Motor neuron (in vitro differentiated cells): ENCODE data around the gene LDB2. TPM values are rescaled to one million over a fixed set of nuclear protein-coding genes. Genes with fewer than 3 reads are reported as not detected.
A peak's percentile ranks its signal among the peaks of the same experiment; 100 is the strongest.

Experiments used
- ATAC-seq, 8 experiments: fragments of 200-7000 bp; cut with Tn5 transposase; replicated peaks in 6 of 8; 2 replicates each; pipeline ENCODE4 v1.8.0; 2021; ENCODE audit warnings: mild to moderate bottlenecking in 8 of 8, moderate library complexity in 8 of 8
- H3K27ac ChIP-seq, 2 donors: fragments of 250-450 bp; sonication (Bioruptor Pico); 2 replicates each; pipeline ENCODE4 v1.9.0; 2021; ENCODE audit warnings: antibody characterized with exemption in 2 of 2, mild to moderate bottlenecking in 2 of 2, moderate library complexity in 1 of 2
- H3K4me1 ChIP-seq, 2 donors: fragments of 250-450 bp; sonication (Bioruptor Pico); replicated peaks in 1 of 2; 2 replicates each; pipeline ENCODE4 v1.6.1; 2021; ENCODE audit warnings: antibody characterized with exemption in 2 of 2, mild to moderate bottlenecking in 2 of 2, moderate library complexity in 1 of 2
- H3K4me3 ChIP-seq, 5 donors: fragments of 250-450 bp; sonication (Bioruptor Pico); 2 replicates each; pipeline ENCODE4 v1.9.0; 2021; ENCODE audit warnings: antibody characterized with exemption in 5 of 5, mild to moderate bottlenecking in 5 of 5, moderate library complexity in 4 of 5
- WGBS, 10 experiments: fragments of 450-650 bp; shearing (Covaris generic); methylation state at CpG; one replicate each; pipeline ENCODE4 v1.0.0; 2022; 5-methylcytosine and 5-hydroxymethylcytosine counted together
- in situ Hi-C, 9 experiments: fragments of 400-800 bp; cut with MboI; loops; one replicate each; pipeline ENCODE4 v1.15.0; 2021; ENCODE audit warnings: low sequenced_read_pairs in 9 of 9, low pct_unique_long_range_greater_than_20kb in 2 of 9; ENCODE audit not compliant: unreplicated experiment in 9 of 9
- total RNA-seq, 8 experiments: library from RNA; unstranded; fragments of 300-600 nt; gene quantifications; 2 replicates each; pipeline versions ENCODE4 v1.2.3 to v1.2.4, GENCODE V29; 2022

Gene LDB2
- total RNA-seq, 8 experiments from 2014 or later, result 5.8 to 107 (median 20.9) TPM

GRCh38 chr4:16715482-16715881 lies 183.0 kb downstream of the LDB2 start:
- no peak for ATAC-seq
- no peaks in the 10 kb centered on the region for H3K4me1 ChIP-seq
- no peak overlapping the region for H3K27ac ChIP-seq
- no peak overlapping the region for H3K4me3 ChIP-seq
- in situ Hi-C loops, result no loop called here
- 40 to 100% (median 85%) methylated on average over 1 to 2 of the region's 2 CpGs; no CpG with 5 or more reads in 1 of the 10 experiments for WGBS, 10 experiments

- 89 to 100% (median 94%) methylated on average over 1 of the region's 1 CpG; no CpG with 5 or more reads in 6 of the 10 experiments for WGBS, 10 experiments
Observed at GRCh38 chr4:16714191-16714590, 184.3 kb downstream of the LDB2 start.

DNA sequence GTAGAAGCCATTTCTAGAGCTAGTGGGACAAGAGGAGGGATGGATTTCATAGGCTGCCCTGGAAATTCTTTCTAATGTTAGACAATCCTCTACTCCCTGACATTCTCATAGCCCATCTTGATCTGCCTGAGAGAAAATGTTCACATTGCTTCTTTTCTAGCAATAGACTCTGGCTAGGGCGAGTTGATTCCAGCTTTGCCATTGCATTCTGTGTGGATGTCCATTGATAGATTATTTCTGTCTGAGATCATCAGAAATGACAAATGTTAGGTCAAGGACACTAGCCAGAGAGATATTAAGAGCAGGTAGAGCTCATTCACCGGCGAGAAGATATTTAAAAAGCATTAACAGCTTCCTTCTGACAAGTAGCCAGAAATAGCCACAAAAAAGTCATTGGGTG lies 184.7 kb downstream of the LDB2 start:
- Histone ChIP-seq H3K27ac (no peak overlapping the region), H3K4me3 (no peak overlapping the region), H3K4me1 (no peaks in the 10 kb centered on the region)
- WGBS, 10 experiments, result 60 to 100% (median 90%) methylated on average over 1 to 3 of the region's 3 CpGs; no CpG with 5 or more reads in 2 of the 10 experiments
- in situ Hi-C loops, result no loop called here
- peak in 2 of 8 experiments; percentile 54 to 56 for ATAC-seq

More at GRCh38 chr4:16714191-16714590, 184.3 kb downstream of the LDB2 start:
- no peak for ATAC-seq
- H3K4me1 ChIP-seq, result no peaks in the 10 kb centered on the region
- in situ Hi-C loops, result no loop called here
- no peak overlapping the region for H3K27ac ChIP-seq
- no peak overlapping the region for H3K4me3 ChIP-seq

- ATAC-seq, result no peak
Observed at GRCh38 chr4:16713271-16713670, 185.2 kb downstream of the LDB2 start.

GRCh38 chr4:16710198-16710597 lies 188.2 kb downstream of the LDB2 start:
- Histone ChIP-seq H3K27ac (no peak overlapping the region), H3K4me3 (no peak overlapping the region), H3K4me1 (no peaks in the 10 kb centered on the region)
- no peak for ATAC-seq
- 40 to 92% (median 65%) methylated on average over 2 to 3 of the region's 3 CpGs; no CpG with 5 or more reads in 2 of the 10 experiments for WGBS, 10 experiments
- in situ Hi-C loops, result no loop called here

More at GRCh38 chr4:16713271-16713670, 185.2 kb downstream of the LDB2 start:
- in situ Hi-C loops, result no loop called here
- no peak overlapping the region for H3K4me3 ChIP-seq
- H3K4me1 ChIP-seq, result no peaks in the 10 kb centered on the region
- no peak overlapping the region for H3K27ac ChIP-seq

DNA sequence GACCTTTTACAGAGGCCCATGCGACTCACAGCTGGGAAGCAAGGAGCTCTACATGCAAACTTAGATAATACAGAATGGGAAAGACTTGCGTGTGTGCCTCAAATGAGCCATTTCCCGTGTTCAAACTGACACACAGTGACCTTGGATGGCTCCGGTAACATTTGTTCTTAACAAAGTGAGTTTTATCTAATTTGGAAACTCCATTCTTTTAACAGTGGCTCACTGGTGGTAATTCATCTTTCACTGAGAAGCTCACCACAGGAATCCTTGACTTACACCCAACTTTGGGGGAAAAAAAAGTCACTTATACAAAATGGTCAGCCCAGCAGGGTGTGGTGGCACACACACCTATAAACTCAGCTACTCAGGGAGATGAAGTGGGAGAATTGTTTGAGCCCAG lies 190.6 kb downstream of the LDB2 start:
- in situ Hi-C loops, result no loop called here
- Histone ChIP-seq H3K4me1 (no peaks in the 10 kb centered on the region), H3K27ac (no peak overlapping the region), H3K4me3 (no peak overlapping the region)
- ATAC-seq, result no peak
- WGBS, 10 experiments, result 40 to 100% (median 90%) methylated on average over 1 to 4 of the region's 4 CpGs; no CpG with 5 or more reads in 1 of the 10 experiments

- no peak for ATAC-seq
- WGBS, 10 experiments, result 38 to 100% (median 92%) methylated on average over 1 to 6 of the region's 6 CpGs; no CpG with 5 or more reads in 1 of the 10 experiments
Observed at GRCh38 chr4:16706251-16706650, 192.2 kb downstream of the LDB2 start.

GRCh38 chr4:16705341-16705740 lies 193.1 kb downstream of the LDB2 start:
- H3K27ac ChIP-seq, result no peak overlapping the region
- no peak overlapping the region for H3K4me3 ChIP-seq
- no peaks in the 10 kb centered on the region for H3K4me1 ChIP-seq
- peak in 2 of 8 experiments; percentile 41 to 42 for ATAC-seq
- in situ Hi-C loops, result no loop called here
- whole genome bisulfite sequencing, 10 experiments, result 68 to 100% (median 86%) methylated on average over 1 to 3 of the region's 3 CpGs; no CpG with 5 or more reads in 3 of the 10 experiments

More at GRCh38 chr4:16706251-16706650, 192.2 kb downstream of the LDB2 start:
- H3K27ac ChIP-seq, result no peak overlapping the region
- no peak overlapping the region for H3K4me3 ChIP-seq
- H3K4me1 ChIP-seq, result no peaks in the 10 kb centered on the region
- in situ Hi-C loops, result no loop called here

- no peak for ATAC-seq
- Histone ChIP-seq H3K4me1 (no peaks in the 10 kb centered on the region), H3K4me3 (no peak overlapping the region), H3K27ac (no peak overlapping the region)
- WGBS, 10 experiments, result 40 to 100% (median 85%) methylated on average over 1 to 2 of the region's 2 CpGs
- in situ Hi-C loops, result no loop called here
Observed at GRCh38 chr4:16704489-16704888, 194.0 kb downstream of the LDB2 start.

- no peaks in the 10 kb centered on the region for H3K4me1 ChIP-seq
- 86 to 100% (median 100%) methylated on average over 1 of the region's 1 CpG; no CpG with 5 or more reads in 5 of the 10 experiments for WGBS, 10 experiments
- in situ Hi-C loops, result no loop called here
- no peak overlapping the region for H3K4me3 ChIP-seq
- H3K27ac ChIP-seq, result no peak overlapping the region
- ATAC-seq, result no peak
Observed at GRCh38 chr4:16695896-16696295, 202.5 kb downstream of the LDB2 start.

DNA sequence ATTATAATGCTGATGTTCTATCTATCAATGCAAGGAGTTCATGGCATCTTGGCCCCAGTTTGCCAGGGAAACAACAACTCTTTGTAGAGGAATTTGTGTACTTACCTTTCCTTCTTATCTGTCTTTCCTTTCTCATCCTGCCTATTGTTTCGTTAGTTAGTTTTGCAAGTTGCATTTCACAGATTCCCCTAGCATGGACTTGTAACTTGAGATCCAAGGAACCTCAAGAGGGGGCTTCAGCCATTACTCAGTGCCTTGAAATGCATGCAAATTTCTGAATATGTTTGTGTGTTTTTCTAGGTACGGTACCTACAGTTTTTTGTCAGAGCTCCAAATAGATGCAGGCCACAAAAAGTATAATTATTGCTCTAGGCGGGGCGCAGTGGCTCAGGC lies 203.6 kb downstream of the LDB2 start:
- Histone ChIP-seq H3K4me3 (no peak overlapping the region), H3K27ac (no peak overlapping the region), H3K4me1 (no peaks in the 10 kb centered on the region)
- 44 to 100% (median 89%) methylated on average over 1 to 3 of the region's 4 CpGs for WGBS, 10 experiments
- no peak for ATAC-seq
- in situ Hi-C loops, result no loop called here

GRCh38 chr4:16694173-16694883 lies 204.1 kb downstream of the LDB2 start:
- WGBS, 10 experiments, result 63 to 100% (median 78%) methylated on average over 2 to 10 of the region's 13 CpGs; no CpG with 5 or more reads in 1 of the 10 experiments
- in situ Hi-C loops, result no loop called here
- Histone ChIP-seq H3K27ac (no peak overlapping the region), H3K4me3 (no peak overlapping the region), H3K4me1 (no peaks in the 10 kb centered on the region)
- ATAC-seq, result no peak

DNA sequence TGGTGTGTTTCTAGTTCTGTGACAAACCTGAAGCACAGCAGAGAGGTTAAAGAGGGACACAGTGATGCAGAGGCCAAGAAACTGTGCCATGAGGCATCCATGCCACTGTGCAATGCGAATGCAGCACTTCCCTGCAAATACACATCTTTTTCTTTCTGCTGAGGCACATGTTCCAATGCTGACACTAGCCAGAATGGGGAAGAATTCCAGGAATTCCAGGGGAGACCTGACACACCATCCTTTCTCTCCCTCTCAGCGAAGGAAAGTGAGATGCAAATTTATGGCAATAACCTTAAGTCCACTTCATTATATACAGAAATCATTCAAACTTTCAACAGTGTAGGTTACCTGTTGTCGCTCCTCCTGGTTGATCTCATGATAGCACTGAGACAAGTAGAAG lies 204.8 kb downstream of the LDB2 start:
- Histone ChIP-seq H3K4me1 (no peaks in the 10 kb centered on the region), H3K27ac (no peak overlapping the region), H3K4me3 (no peak overlapping the region)
- no peak for ATAC-seq
- WGBS, 10 experiments, result 80 to 100% (median 100%) methylated on average over 1 to 3 of the region's 3 CpGs; no CpG with 5 or more reads in 5 of the 10 experiments
- in situ Hi-C loops, result no loop called here
